DOHH2 (cell line): ENCODE measurements around the gene ANKLE2.
A peak's percentile ranks its signal among the peaks of the same experiment; 100 is the strongest.

Source experiments
- H3F3A ChIP-seq: fragments of 200-600 bp; sonication (generic), shearing (Covaris generic); 2 replicates; pipeline ENCODE4 v1.6.0; 2016; ENCODE audit warnings: antibody characterized with exemption, mild to moderate bottlenecking; ENCODE audit not compliant: control insufficient read depth, insufficient read depth
- H3K27ac ChIP-seq: fragments of 200-600 bp; sonication (generic); 2 replicates; pipeline ENCODE4 v1.5.1; 2014; ENCODE audit warnings: low read depth, mild to moderate bottlenecking, low read length, moderate library complexity
- H3K27me3 ChIP-seq: fragments of 200-600 bp; sonication (generic); 2 replicates; pipeline ENCODE4 v1.6.1; 2014; ENCODE audit warnings: mild to moderate bottlenecking, low read length, mixed read lengths; ENCODE audit not compliant: control insufficient read depth
- H3K36me3 ChIP-seq: fragments of 200-600 bp; sonication (generic); 2 replicates; pipeline ENCODE4 v1.6.1; 2014; ENCODE audit warnings: mild to moderate bottlenecking, low read length, moderate library complexity, mixed read lengths; ENCODE audit not compliant: control insufficient read depth
- H3K4me1 ChIP-seq: fragments of 200-600 bp; sonication (generic); 2 replicates; pipeline ENCODE4 v1.6.1; 2014; ENCODE audit warnings: mild to moderate bottlenecking, low read length, mixed read lengths; ENCODE audit not compliant: control insufficient read depth
- H3K4me2 ChIP-seq: fragments of 200-600 bp; sonication (generic); 2 replicates; pipeline ENCODE4 v1.6.0; 2014; ENCODE audit warnings: mild to moderate bottlenecking, low read length, moderate library complexity
- H3K4me3 ChIP-seq: fragments of 200-600 bp; sonication (generic); 2 replicates; pipeline ENCODE4 v1.5.1; 2014; ENCODE audit warnings: mild to moderate bottlenecking, low read length, mixed read lengths
- H3K79me2 ChIP-seq: fragments of 200-600 bp; sonication (generic); 2 replicates; pipeline ENCODE4 v1.6.1; 2014; ENCODE audit warnings: mild to moderate bottlenecking, low read length, mixed read lengths; ENCODE audit not compliant: control insufficient read depth
- H3K9me2 ChIP-seq: fragments of 200-600 bp; sonication (generic); replicated peaks from 2 replicates; pipeline ENCODE4 v1.6.1; 2014; ENCODE audit warnings: mild to moderate bottlenecking, low read length, mixed read lengths; ENCODE audit not compliant: control insufficient read depth
- H3K9me3 ChIP-seq: fragments of 200-600 bp; sonication (generic); 2 replicates; pipeline ENCODE4 v1.6.1; 2014; ENCODE audit warnings: antibody characterized with exemption, low read length, mixed read lengths; ENCODE audit not compliant: control insufficient read depth, insufficient read depth
- H4K20me1 ChIP-seq: fragments of 200-600 bp; sonication (generic); 2 replicates; pipeline ENCODE4 v1.6.0; 2014; ENCODE audit warnings: low read depth, mild to moderate bottlenecking, antibody characterized with exemption, low read length, moderate library complexity; ENCODE audit not compliant: control insufficient read depth, insufficient read depth
- EZH2phosphoT487 ChIP-seq: fragments of 200-600 bp; sonication (generic); IDR thresholded peaks from 2 replicates; pipeline ENCODE4 v1.6.1; 2017; ENCODE audit warnings: borderline replicate concordance, mild to moderate bottlenecking, antibody characterized with exemption, low read length, moderate library complexity, mixed read lengths
- TF ChIP-seq, protein P1 (sequence below): fragments of 200-600 bp; sonication (generic); IDR thresholded peaks from one replicate; pipeline ENCODE4 v1.5.1; 2014; ENCODE audit warnings: antibody characterized with exemption, mild to moderate bottlenecking, low read depth, low read length; ENCODE audit not compliant: poor library complexity, severe bottlenecking

ANKLE2 gene

DNA sequence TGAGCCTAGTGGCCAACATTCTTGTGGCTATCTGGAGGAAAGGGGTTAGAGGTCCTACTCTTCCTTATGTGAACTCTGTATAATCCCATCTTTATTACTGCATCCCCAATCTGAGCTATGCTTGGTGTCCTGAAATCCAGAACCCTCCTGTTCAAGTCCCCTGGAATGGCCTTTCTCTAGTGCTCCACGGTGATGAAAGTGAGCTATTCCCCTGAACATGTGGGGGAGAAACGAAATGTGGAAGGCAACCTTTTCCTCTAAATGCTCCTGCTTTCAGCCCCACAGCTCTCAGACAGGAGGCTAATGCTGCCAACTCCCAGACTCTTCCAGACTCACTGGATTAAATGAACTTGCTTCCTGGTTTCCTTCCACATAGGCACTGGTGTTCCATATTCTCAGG lies 53.5 kb downstream of the ANKLE2 start:
- Histone ChIP-seq H3K9me2 (no peaks in the 10 kb centered on the region), H3K27me3 (no peaks in the 10 kb centered on the region), H3K36me3 (peaks cover 48% of the 10 kb centered on the region), H3K9me3 (no peaks in the 10 kb centered on the region), H3K4me3 (no peak overlapping the region), H4K20me1 (0 out of 2 replicates have a peak, but pooled peaks cover 3% of the 10 kb centered on the region), H3K4me1 (peaks cover 25% of the 10 kb centered on the region), H3F3A (peaks cover 8% of the 10 kb centered on the region), H3K4me2 (peak overlapping the region; percentile 6; the same call in 1 of the 2 replicates), H3K79me2 (peaks cover 76% of the 10 kb centered on the region), H3K27ac (no peak overlapping the region)
- TF ChIP-seq, protein P1, sequence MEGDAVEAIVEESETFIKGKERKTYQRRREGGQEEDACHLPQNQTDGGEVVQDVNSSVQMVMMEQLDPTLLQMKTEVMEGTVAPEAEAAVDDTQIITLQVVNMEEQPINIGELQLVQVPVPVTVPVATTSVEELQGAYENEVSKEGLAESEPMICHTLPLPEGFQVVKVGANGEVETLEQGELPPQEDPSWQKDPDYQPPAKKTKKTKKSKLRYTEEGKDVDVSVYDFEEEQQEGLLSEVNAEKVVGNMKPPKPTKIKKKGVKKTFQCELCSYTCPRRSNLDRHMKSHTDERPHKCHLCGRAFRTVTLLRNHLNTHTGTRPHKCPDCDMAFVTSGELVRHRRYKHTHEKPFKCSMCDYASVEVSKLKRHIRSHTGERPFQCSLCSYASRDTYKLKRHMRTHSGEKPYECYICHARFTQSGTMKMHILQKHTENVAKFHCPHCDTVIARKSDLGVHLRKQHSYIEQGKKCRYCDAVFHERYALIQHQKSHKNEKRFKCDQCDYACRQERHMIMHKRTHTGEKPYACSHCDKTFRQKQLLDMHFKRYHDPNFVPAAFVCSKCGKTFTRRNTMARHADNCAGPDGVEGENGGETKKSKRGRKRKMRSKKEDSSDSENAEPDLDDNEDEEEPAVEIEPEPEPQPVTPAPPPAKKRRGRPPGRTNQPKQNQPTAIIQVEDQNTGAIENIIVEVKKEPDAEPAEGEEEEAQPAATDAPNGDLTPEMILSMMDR, result no peak
- TF ChIP-seq EZH2phosphoT487, result no peak

- Histone ChIP-seq H3K36me3 (peaks cover 48% of the 10 kb centered on the region), H3K4me3 (no peak overlapping the region), H3K27ac (no peak overlapping the region), H3K79me2 (peaks cover 75% of the 10 kb centered on the region), H3F3A (peaks cover 8% of the 10 kb centered on the region), H3K4me2 (no peak overlapping the region), H3K9me2 (no peaks in the 10 kb centered on the region), H3K9me3 (no peaks in the 10 kb centered on the region), H4K20me1 (0 out of 2 replicates have a peak, but pooled peaks cover 2% of the 10 kb centered on the region), H3K27me3 (no peaks in the 10 kb centered on the region), H3K4me1 (peaks cover 25% of the 10 kb centered on the region)
- no peak for TF ChIP-seq EZH2phosphoT487
- TF ChIP-seq, protein P1, result no peak
These were observed 54.4 kb downstream of the ANKLE2 start for GRCh38 chr12:132707241-132707640.

- no peak overlapping the region for H3K4me3 ChIP-seq
- H3K27ac ChIP-seq, result no peak overlapping the region
- H3K27me3 ChIP-seq, result no peaks in the 10 kb centered on the region
- peaks cover 50% of the 10 kb centered on the region for H3K4me1 ChIP-seq
- peaks cover 71% of the 10 kb centered on the region for H3K79me2 ChIP-seq
- peaks cover 17% of the 10 kb centered on the region for H3F3A ChIP-seq
- TF ChIP-seq, protein P1, result no peak
- TF ChIP-seq EZH2phosphoT487, result no peak
- H3K9me2 ChIP-seq, result no peaks in the 10 kb centered on the region
- H4K20me1 ChIP-seq, result no peaks in the 10 kb centered on the region
- H3K36me3 ChIP-seq, result peaks cover 66% of the 10 kb centered on the region
- no peak overlapping the region for H3K4me2 ChIP-seq
- no peaks in the 10 kb centered on the region for H3K9me3 ChIP-seq
These were observed 58.0 kb downstream of the ANKLE2 start for GRCh38 chr12:132703641-132704040.

DNA sequence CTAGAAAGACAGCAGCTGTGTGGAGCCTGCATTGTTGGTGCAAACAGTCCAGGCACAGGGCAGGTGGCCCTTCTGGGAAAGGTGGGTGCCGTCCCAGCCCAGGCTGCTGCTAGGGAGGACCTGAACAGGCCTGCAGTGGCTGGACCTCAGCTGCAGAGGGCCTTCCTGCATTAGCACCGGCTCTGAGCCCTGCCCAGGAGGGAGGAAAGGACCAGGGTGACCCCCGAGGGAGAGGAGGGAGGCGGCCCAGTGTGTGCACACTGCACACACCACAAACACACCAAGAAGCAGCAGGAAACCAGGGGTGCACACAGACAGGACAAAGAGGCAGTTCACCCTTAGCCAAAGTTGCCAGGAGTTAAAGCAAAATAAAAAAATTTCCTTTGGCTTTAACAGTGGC lies 59.0 kb downstream of the ANKLE2 start:
- peak overlapping the region; percentile 22; the same call in 1 of the 2 replicates for H3K4me2 ChIP-seq

More for the DNA sequence above, 59.0 kb downstream of the ANKLE2 start:
- Histone ChIP-seq H3K36me3 (peaks cover 72% of the 10 kb centered on the region), H3K9me3 (no peaks in the 10 kb centered on the region), H3F3A (peaks cover 17% of the 10 kb centered on the region), H3K4me1 (peaks cover 60% of the 10 kb centered on the region), H3K79me2 (peaks cover 72% of the 10 kb centered on the region), H3K27ac (peak overlapping the region; percentile 98), H3K27me3 (no peaks in the 10 kb centered on the region), H3K4me3 (no peak overlapping the region), H3K9me2 (no peaks in the 10 kb centered on the region), H4K20me1 (no peaks in the 10 kb centered on the region)
- no peak for TF ChIP-seq EZH2phosphoT487
- TF ChIP-seq, protein P1, result peak; percentile 19
